ENCODE data around the gene COQ4. TPM values are rescaled to one million over a fixed set of nuclear protein-coding genes. Genes with fewer than 3 reads are reported as not detected.

COQ4 gene
- 11.4 TPM for total RNA-seq

DNA sequence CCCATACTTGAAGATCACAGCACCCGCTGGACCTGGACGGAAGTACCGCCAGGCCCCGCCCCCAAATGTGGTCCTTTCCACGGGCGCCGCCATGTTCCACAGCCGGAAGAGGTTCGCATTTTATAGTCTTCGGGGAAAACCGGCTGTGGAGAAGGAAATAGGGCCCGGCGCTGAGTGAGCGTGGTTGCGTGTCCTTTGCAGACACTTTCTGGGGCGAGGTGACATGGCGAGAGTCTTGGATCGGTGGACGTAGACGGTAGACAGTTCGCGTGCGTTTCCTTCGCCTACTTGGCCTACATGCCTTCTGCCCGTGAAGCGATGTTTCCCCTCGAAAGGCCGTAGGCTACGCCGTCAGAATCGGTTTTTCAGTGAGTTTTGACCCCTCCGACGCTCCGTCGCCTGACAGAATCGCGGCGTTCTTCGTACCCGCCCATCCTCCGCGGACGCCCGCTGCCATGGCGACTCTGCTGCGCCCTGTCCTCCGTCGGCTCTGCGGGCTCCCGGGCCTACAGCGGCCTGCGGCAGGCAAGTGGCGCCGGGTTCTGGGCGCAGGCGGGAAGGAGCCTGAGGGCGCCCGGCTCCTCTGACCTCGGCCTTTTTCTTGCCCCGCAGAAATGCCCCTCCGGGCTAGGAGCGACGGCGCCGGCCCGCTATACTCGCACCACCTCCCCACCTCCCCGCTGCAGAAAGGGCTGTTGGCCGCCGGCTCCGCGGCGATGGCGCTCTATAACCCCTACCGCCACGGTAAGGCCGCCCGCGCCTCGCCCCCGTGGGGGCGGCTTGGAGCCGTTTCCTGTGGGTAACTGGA lies at the start of gene COQ4, which contains the start of gene TRUB2:
TSS of gene COQ4 (plus strand) at position 436 of the 808 bp plus-strand sequence. CDS start at position 456, 20 bp downstream.
TSS of gene TRUB2 (minus strand) at position 44 of the 808 bp plus-strand sequence. CDS start at position 5, 39 bp downstream.
- H3K4me3 ChIP-seq: peak within 1 kb of the TSS; percentile 72 to 76
- peak within 1 kb of the TSS; percentile 82 to 85 for H3K27ac ChIP-seq
- H3K9me3 ChIP-seq: no peaks in the 10 kb centered on the region
- peaks cover 23 to 31% of the 10 kb centered on the region in 2 donors for H3K36me3 ChIP-seq
- intact Hi-C loops (cut with DNase I): loop anchor here (1.0 to 5.0 kb wide), 5 partner anchors 18 to 195 kb away; partner anchors contain the start of genes GOLGA2, ODF2, PTGES2 and SLC27A4
- DNase-seq (ENCODE audit: low spot score in 2 of 2): peak; percentile 72 to 97
- peaks cover 11 to 17% of the 10 kb centered on the region in 2 donors for H3K4me1 ChIP-seq
- TF ChIP-seq, protein P1, sequence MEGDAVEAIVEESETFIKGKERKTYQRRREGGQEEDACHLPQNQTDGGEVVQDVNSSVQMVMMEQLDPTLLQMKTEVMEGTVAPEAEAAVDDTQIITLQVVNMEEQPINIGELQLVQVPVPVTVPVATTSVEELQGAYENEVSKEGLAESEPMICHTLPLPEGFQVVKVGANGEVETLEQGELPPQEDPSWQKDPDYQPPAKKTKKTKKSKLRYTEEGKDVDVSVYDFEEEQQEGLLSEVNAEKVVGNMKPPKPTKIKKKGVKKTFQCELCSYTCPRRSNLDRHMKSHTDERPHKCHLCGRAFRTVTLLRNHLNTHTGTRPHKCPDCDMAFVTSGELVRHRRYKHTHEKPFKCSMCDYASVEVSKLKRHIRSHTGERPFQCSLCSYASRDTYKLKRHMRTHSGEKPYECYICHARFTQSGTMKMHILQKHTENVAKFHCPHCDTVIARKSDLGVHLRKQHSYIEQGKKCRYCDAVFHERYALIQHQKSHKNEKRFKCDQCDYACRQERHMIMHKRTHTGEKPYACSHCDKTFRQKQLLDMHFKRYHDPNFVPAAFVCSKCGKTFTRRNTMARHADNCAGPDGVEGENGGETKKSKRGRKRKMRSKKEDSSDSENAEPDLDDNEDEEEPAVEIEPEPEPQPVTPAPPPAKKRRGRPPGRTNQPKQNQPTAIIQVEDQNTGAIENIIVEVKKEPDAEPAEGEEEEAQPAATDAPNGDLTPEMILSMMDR (IDR thresholded peaks at IDR 0.05): no peak
- no peaks in the 10 kb centered on the region for H3K27me3 ChIP-seq

- DNase-seq (ENCODE audit: low spot score in 2 of 2): no peak
- H3K4me3 ChIP-seq: peak overlapping the region; percentile 78 to 91
- TF ChIP-seq, protein P1 (IDR thresholded peaks at IDR 0.05): no peak
- peaks cover 6 to 20% of the 10 kb centered on the region in 2 donors for H3K4me1 ChIP-seq
- intact Hi-C loops (cut with DNase I): loop anchor here (2.0 kb wide), 1 partner anchor 113 kb away; the partner anchor contains the start of gene BBLN
- H3K9me3 ChIP-seq: no peaks in the 10 kb centered on the region
- peaks cover 18 to 30% of the 10 kb centered on the region in 2 donors for H3K36me3 ChIP-seq
- no peaks in the 10 kb centered on the region for H3K27me3 ChIP-seq
- H3K27ac ChIP-seq: no peak overlapping the region
Measured at GRCh38 chr9:128274245-128274644, 48.4 kb upstream of the COQ4 start.

DNA sequence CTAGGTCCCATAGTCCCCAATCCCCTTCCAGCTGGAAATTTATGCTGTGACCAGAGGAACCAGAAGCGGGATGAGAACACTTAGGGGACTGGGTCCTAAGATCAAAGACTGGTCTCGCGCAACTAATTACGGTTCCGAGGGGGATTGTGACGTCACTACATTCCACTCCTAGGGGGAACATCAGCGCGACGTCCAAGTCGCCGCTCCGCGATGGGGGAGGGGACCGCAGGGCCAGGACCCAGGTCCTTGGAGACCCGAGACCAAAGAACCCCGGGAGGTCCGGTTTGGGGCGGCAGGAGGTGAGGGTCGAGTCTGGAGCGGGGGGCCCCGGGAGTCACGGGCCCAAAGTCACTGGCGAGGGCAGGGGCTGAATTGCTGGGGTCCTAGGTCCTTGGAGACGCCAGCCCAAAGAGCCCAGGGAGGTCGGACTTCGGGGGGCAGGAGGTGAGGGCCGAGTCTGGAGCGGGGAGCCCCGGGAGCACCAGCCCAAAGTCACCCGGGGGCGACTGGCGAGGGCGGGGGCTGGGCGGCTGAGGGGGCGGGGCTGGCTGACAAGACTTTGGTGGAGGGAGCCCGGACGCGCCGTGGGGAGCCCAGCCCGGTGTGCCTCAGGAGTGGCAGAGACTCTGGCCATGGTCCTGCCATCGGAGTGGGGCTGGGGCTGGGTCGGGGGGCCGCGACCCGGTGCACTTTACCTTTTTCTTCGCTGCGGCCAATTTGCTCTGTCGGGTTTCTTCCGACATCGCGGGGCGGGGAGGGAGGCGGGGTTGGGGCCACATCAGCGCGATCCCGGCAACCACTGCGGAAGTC lies 47.2 kb upstream of the COQ4 start, which contains the start of gene GOLGA2:
TSS of gene GOLGA2 (minus strand) at position 810 of the 810 bp plus-strand sequence. CDS start at position 779, 31 bp downstream.
- Histone ChIP-seq H3K27ac (peak within 1 kb of the TSS; percentile 86 to 87), H3K36me3 (peaks cover 18 to 27% of the 10 kb centered on the region in 2 donors), H3K4me3 (peak within 1 kb of the TSS; percentile 78 to 91), H3K27me3 (no peaks in the 10 kb centered on the region), H3K9me3 (no peaks in the 10 kb centered on the region), H3K4me1 (peaks cover 6 to 20% of the 10 kb centered on the region in 2 donors)
- TF ChIP-seq, protein P1 (IDR thresholded peaks at IDR 0.05): no peak
- intact Hi-C loops (cut with DNase I): loop anchor here (1.0 to 5.0 kb wide), 6 partner anchors 47 to 182 kb away; partner anchors contain the start of genes BBLN, CIZ1, COQ4 and ODF2
- DNase-seq (ENCODE audit: low spot score in 2 of 2): peak; percentile 26 to 71

DNA sequence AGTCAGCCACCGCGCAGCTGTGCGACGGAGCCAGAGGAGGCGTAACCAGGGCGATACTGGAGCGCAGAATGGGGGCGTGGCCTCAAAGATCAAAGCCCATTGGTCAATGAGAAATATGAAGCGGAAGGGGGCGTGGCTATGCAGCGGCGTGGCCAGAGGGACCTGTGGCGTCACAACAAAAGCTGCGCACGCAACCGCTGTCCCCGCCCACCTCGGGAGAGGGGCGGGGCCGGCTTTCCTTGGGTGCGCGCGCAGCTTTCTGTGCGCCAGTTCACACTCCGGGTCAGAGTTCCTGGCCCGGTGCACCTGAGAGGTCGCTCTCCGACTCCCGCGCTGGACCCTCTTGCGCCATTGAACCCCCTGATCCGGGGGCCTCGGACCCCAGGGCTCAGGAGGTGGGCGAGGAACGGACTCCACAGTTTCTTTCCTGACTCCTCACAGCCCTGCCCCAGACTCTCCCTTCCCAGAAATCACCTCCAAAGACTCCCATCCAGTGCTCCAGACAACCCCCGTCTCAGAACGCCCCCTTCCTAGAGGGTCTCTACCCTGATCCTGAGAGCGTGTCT lies 46.5 kb upstream of the COQ4 start, which contains the start of gene SWI5:
TSS of gene SWI5 (plus strand) at position 269 of the 566 bp plus-strand sequence.
- peak within 1 kb of the TSS; percentile 86 to 87 for H3K27ac ChIP-seq
- no peaks in the 10 kb centered on the region for H3K9me3 ChIP-seq
- peaks cover 6 to 20% of the 10 kb centered on the region in 2 donors for H3K4me1 ChIP-seq
- TF ChIP-seq, protein P1 (IDR thresholded peaks at IDR 0.05): no peak
- intact Hi-C loops (cut with DNase I): loop anchor here (1.0 to 5.0 kb wide), 5 partner anchors 46 to 181 kb away; partner anchors contain the start of genes CIZ1, COQ4, ODF2 and TRUB2
- peak within 1 kb of the TSS; percentile 78 to 91 for H3K4me3 ChIP-seq
- no peaks in the 10 kb centered on the region for H3K27me3 ChIP-seq
- H3K36me3 ChIP-seq: peaks cover 18 to 23% of the 10 kb centered on the region in 2 donors
- DNase-seq (ENCODE audit: low spot score in 2 of 2): peak; percentile 95 to 100
